Measurements from ENCODE around the gene APOBEC3A.

The APOBEC3A gene

GRCh38 chr22:38957046-38957770 lies at the start of gene APOBEC3A:
Gene APOBEC3A (plus strand): TSS chr22:38957609. CDS start chr22:38957692, 83 bp downstream.
- no peak for DNase-seq (ENCODE audit: low read depth in 2 of 3, low spot score in 1 of 3)

DNA sequence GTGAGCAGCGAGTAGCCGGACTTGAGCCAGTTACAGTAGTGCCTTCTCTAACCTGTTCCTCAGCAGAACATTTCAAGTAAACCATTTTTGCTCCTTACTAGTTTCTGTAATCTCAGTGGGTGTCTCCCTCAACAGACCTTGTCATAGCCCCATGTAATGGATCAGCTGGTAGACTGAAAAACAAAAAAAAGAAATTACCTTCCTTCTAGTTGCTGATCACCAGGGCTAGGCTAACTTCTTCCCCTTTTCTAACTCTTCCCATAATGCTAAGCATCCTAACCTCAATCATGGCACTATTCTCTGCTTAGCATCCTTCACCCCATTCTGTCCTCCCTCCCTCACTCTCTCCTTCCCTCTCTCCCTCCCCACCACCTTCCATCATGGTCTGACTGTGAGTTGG lies 49.6 kb upstream of the APOBEC3A start:
- DNase-seq (ENCODE audit: low read depth in 2 of 3, low spot score in 1 of 3): no peak

DNA sequence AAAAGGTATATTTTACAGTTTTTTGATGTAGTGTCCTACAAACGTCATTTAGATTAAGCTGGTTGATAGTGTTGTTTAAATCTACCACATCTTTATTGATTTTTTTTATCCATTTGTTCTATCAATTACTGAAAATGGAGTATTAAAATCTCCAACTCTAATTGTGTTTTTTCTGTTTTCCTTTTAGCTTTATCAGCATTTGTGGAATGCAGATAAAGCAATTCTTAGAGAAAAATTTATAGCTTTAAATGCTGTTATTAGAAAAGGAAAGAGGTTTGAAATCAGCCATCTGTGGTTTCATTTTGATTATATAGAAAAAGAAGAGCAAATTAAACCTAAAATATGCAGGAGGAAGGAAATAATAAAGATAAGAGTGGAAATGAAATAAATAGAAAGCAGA lies 46.0 kb upstream of the APOBEC3A start:
- no peak for DNase-seq (ENCODE audit: low read depth in 2 of 3, low spot score in 1 of 3)

DNA sequence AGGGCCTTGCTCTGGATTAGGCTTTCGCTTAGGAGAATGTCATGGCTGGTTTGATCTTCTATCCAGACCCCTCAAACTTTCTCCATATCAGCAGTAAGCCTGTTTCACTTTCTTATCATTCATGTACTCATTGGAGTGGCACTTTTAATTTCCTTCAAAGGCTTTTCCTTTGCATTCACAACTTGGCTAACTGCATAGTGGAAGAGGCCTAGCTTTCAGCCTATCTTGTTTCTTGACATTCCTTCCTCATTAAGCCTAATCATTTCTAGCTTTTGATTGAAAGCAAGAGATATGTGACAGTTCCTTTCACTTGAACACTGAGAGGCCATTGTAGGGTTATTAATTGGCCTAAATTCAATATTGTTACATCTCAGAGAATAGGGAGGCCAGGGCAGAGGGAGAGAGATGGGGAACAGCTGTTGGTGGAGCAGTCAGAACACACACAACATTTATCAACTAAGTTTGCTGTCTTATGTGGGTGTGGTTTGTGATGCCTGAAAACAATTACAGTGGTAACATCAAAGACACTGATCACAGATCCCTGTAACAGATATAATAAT lies 37.7 kb upstream of the APOBEC3A start:
- no peak for DNase-seq (ENCODE audit: low read depth in 2 of 3, low spot score in 1 of 3)

GRCh38 chr22:38921120-38921519 lies 36.3 kb upstream of the APOBEC3A start:
- no peak for DNase-seq (ENCODE audit: low read depth in 2 of 3, low spot score in 1 of 3)

- no peak for DNase-seq (ENCODE audit: low read depth in 2 of 3, low spot score in 1 of 3)
Observed at GRCh38 chr22:38921806-38922205, 35.6 kb upstream of the APOBEC3A start.

- no peak for DNase-seq (ENCODE audit: low read depth in 2 of 3, low spot score in 1 of 3)
Observed at GRCh38 chr22:38923463-38924346, 33.7 kb upstream of the APOBEC3A start.

GRCh38 chr22:38924347-38924952 lies 33.0 kb upstream of the APOBEC3A start:
- DNase-seq (ENCODE audit: low read depth in 2 of 3, low spot score in 1 of 3): no peak

- no peak for DNase-seq (ENCODE audit: low read depth in 2 of 3, low spot score in 1 of 3)
Observed at GRCh38 chr22:38925571-38926041, 31.8 kb upstream of the APOBEC3A start.

- peak; percentile 35 to 62 (median 39) for DNase-seq (ENCODE audit: low read depth in 2 of 3, low spot score in 1 of 3)
Observed at GRCh38 chr22:38927033-38927781, 30.2 kb upstream of the APOBEC3A start.

DNA sequence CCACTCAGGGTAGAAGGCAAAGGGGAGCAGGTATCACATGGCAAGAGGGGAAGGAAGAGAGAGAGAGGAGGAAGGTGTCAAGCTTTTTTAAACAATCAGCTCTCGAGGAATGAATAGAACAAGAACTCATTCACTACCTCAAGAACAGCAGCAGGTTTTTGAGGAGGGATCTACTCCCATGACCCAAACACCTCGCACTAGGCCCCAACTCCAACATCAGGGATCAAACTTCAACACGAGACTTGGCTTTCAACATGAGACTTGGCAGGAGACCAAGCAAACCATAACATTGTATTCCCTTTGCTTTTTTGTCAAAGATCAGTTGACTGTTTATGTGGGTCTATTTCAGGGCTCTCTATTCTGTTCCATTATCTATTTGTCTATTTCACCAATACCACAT lies 26.9 kb upstream of the APOBEC3A start:
- no peak for DNase-seq (ENCODE audit: low read depth in 2 of 3, low spot score in 1 of 3)

DNA sequence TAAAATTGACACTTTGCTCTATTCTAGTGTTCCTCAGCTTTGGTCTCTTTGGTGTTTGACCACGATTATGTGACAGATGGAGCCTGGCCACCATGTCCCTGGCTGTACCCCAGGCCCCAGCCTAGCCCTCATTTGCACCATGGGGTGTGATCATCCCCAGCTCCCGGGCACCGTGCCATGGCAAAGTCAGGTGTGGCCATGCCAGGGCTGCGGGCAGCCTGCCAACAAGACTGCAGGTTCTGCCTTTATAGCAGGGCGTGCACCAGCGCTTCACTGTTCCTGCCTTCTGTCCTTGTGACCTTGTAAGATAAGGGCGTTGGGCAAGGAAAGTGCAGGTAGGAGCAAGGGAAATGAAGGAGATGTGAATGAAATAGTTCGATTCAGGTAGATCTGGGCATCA lies 22.4 kb upstream of the APOBEC3A start:
- no peak for DNase-seq (ENCODE audit: low read depth in 2 of 3, low spot score in 1 of 3)

DNA sequence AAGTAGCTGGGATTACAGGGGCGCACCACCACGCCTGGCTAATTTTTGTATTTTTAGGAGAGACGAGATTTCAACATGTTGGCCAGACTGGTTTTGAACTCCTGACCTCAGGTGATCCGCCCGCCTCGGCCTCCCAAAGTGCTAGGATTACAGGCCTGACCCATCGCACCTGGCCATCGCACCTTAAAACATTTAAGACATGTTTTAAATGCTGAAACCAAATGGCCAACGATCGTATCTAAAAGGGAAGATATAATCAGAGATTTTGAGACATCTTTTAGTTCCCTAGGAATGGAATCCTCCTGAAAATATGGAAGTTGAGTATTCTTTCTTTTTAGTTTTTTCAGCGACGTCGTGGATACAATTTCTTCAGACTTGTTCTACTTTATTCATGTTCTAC lies 21.8 kb upstream of the APOBEC3A start:
- DNase-seq (ENCODE audit: low read depth in 2 of 3, low spot score in 1 of 3): no peak

DNA sequence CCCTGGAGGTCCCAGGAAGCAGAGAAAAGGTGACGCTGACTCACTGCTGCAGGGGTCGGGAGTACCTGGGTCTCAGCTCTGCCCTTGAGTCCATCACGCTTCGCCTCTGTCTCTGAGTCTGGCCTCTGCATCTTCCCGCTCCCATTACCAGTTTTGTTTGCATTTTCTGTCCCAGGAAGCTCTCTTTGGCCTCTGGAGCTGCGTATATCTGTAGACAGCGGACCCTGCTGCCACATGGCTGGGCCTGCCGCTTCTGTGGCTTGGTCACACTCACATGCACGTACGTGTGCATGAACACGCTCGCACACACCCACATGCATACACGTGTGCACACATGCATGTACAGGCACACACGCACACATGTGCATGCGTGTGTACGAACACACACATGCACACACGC lies 20.8 kb upstream of the APOBEC3A start:
- no peak for DNase-seq (ENCODE audit: low read depth in 2 of 3, low spot score in 1 of 3)

GRCh38 chr22:38937036-38937435 lies 20.4 kb upstream of the APOBEC3A start:
- DNase-seq (ENCODE audit: low read depth in 2 of 3, low spot score in 1 of 3): no peak

DNA sequence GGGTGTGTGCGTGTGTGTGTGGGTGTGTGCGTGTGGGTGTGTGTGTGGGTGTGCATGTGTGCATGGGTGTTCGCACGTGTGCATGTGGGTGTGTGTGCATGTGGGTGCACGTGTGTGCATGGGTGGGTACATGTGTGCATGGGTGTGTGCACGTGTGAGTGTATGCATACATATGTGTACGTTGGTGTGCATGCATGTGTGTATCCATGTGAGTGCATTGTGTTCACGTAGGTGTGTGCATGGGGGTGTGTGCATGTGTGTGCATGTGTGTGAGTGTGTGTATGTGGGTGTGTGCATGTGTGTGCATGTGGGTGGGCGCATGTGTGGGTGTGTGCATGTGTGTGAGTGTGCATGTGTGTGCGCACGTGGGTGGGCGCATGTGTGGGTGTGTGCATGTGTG lies 19.9 kb upstream of the APOBEC3A start:
- no peak for DNase-seq (ENCODE audit: low read depth in 2 of 3, low spot score in 1 of 3)

DNA sequence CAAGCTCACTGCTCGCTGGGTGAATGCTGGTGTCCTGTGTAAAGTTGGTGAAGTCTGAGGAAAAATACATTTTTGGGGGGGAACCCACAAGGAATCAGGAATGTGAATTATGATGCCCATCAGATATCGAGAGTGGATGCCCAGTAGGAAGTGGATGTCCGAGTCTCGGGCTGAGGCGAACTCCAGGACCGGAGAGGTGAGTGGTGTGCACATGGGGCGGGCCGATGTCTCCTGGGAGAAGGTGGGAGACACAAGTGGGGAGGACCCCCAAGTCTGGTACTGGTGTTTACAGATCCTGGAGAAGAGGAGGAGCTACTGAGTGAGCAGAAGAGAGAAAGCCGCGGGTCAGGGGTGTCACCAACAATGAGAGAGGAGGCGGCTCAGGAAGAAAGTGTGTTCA lies 19.2 kb upstream of the APOBEC3A start:
- DNase-seq (ENCODE audit: low read depth in 2 of 3, low spot score in 1 of 3): no peak

GRCh38 chr22:38938925-38939324 lies 18.5 kb upstream of the APOBEC3A start:
- no peak for DNase-seq (ENCODE audit: low read depth in 2 of 3, low spot score in 1 of 3)

DNA sequence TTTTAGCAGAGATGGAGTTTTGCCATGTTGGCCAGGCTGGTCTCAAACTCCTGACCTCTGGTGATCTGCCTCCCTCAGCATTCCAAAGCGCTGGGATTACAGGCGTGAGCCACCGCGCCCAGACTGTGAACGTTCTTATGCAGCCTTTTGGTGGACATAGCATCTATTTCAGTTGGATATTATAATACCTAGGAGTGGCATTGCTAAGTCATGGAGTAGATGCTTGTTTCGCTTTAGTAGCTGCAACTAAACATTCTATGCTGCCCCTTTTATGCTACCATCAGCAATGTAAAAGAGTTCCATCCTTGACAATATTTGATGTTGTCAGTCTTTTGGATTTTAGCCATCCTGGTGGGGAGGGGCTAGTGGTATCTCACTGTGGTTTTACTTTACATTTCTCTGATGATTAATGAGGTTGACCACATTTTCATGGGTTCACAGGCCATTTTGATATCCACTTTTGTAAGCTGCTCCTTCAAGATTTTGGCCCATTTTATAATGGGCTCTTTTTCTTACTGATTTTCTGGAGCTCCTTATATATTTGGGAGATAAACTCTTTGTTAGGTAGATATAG lies 16.5 kb upstream of the APOBEC3A start:
- DNase-seq (ENCODE audit: low read depth in 2 of 3, low spot score in 1 of 3): no peak

- peak; percentile 72 to 74 (median 72) for DNase-seq (ENCODE audit: low read depth in 2 of 3, low spot score in 1 of 3)
Observed at GRCh38 chr22:38941488-38941987, 15.9 kb upstream of the APOBEC3A start.

Data from stimulated activated CD4-positive, alpha-beta T cell treated with anti-CD3 and anti-CD28 coated beads, Interleukin-12 subunit alpha, Interleukin-12 subunit beta, amount 100 ng/mL, for 48 hours (primary cell).